Measurements from ENCODE around the gene TBX19. TPM values are rescaled to one million over a fixed set of nuclear protein-coding genes. Genes with fewer than 3 reads are reported as not detected.

TBX19 gene
- total RNA-seq, 8 experiments from 2014 or later = 0.58 to 2.4 (median 0.93) TPM

DNA sequence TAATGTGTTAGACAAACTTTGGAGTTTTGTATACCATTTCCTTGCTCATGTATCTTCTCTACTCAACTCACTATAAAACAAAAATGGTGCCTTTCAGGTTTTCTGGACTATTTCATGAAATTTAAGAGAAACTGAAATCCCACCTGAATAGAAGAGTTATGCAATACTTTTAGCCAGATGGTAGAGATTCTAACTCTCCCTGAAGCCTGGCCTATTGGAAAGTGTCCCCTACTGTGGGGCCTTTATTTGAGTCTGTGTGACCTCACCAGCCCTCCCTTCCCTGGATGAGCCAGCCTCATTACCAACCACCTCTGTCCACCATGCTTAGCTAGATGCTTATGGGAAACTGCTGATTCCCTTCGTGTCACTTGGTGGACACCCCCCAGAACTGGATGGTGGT is 35.5 kb downstream of the TBX19 start:
- ATAC-seq (replicated peaks in 6 of 8) = no peak
- in situ Hi-C loops (cut with MboI; ENCODE audit: low pct_unique_long_range_greater_than_20kb in 2 of 9, low sequenced_read_pairs in 9 of 9, unreplicated experiment in 9 of 9) = no loop called here
- WGBS, 10 experiments = 50 to 80% (median 71%) methylated on average over 1 of the region's 1 CpG; no CpG with 5 or more reads in 6 of the 10 experiments
- Histone ChIP-seq H3K27ac (no peak overlapping the region), H3K4me1 (replicated peaks in 1 of 2) (no peaks in the 10 kb centered on the region), H3K4me3 (no peak overlapping the region)

DNA sequence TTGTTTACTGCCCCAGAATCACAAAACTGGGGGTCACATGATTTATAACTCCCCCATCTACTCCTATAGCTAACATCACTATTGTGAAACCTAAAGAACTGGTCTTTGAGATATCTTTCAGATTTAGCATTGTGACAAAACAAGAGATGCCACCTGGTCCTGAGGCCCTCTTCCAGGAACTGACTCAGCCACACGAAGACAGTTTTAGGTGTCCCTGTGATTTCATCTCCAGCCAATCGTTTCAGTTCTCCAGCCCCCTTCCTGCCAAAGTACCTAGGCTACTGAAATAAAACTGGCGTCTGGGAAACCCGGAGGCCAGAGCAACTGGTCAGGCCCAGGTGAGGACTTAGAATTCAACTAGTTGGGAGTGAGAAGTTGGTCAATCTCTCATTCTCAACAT is 36.6 kb downstream of the TBX19 start:
- 75 to 92% (median 86%) methylated on average over 2 to 4 of the region's 4 CpGs; no CpG with 5 or more reads in 5 of the 10 experiments for WGBS, 10 experiments
- in situ Hi-C loops (cut with MboI; ENCODE audit: low pct_unique_long_range_greater_than_20kb in 2 of 9, low sequenced_read_pairs in 9 of 9, unreplicated experiment in 9 of 9) = no loop called here
- H3K4me1 ChIP-seq (replicated peaks in 1 of 2) = no peaks in the 10 kb centered on the region
- no peak for ATAC-seq (replicated peaks in 6 of 8)
- no peak overlapping the region for H3K4me3 ChIP-seq
- H3K27ac ChIP-seq = no peak overlapping the region

DNA sequence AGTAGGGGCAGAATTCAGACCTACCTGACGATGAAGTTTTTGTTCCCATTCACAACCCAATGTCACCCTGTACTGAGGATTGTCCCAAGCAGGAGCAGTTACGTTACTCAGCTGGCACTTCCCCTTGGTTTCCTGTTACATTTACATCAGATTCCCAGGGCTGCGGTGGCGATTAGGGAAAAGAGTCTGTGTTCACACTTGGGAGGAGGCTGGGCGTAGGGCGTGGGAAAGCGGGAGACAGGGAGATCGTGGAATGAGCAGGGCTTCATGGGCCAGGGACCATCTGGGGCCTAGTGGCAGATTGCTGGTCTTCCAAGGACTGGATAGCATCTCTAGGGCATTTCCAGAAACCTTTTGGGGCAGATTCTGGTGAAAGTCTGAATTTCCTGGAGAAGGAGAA is 39.0 kb downstream of the TBX19 start:
- WGBS, 10 experiments = 64 to 100% (median 85%) methylated on average over 1 to 8 of the region's 8 CpGs; no CpG with 5 or more reads in 2 of the 10 experiments
- in situ Hi-C loops (cut with MboI; ENCODE audit: low pct_unique_long_range_greater_than_20kb in 2 of 9, low sequenced_read_pairs in 9 of 9, unreplicated experiment in 9 of 9) = no loop called here
- Histone ChIP-seq H3K4me3 (no peak overlapping the region), H3K27ac (no peak overlapping the region), H3K4me1 (replicated peaks in 1 of 2) (no peaks in the 10 kb centered on the region)
- no peak for ATAC-seq (replicated peaks in 6 of 8)

DNA sequence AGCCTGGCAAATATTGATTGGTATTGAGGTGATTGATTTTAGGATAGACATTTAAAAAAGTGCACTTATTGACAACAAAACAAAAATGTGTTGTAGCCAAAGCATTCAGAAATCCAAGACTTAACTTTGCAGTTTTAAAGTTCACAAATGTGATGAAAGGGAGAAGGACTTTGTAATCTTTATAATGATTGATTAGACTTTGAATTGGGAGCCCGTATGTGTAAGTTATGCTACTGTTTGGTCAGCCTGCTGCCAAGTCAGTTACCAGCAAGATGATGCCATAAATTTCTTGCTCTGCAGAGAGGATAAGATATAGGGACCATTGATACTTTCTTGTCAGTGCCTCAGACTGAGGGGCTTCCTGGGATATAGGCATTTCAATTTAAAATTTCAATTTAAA is 39.5 kb downstream of the TBX19 start:
- 0 to 100% (median 57%) methylated on average over 1 of the region's 1 CpG; no CpG with 5 or more reads in 1 of the 10 experiments for WGBS, 10 experiments
- no peak for ATAC-seq (replicated peaks in 6 of 8)

DNA sequence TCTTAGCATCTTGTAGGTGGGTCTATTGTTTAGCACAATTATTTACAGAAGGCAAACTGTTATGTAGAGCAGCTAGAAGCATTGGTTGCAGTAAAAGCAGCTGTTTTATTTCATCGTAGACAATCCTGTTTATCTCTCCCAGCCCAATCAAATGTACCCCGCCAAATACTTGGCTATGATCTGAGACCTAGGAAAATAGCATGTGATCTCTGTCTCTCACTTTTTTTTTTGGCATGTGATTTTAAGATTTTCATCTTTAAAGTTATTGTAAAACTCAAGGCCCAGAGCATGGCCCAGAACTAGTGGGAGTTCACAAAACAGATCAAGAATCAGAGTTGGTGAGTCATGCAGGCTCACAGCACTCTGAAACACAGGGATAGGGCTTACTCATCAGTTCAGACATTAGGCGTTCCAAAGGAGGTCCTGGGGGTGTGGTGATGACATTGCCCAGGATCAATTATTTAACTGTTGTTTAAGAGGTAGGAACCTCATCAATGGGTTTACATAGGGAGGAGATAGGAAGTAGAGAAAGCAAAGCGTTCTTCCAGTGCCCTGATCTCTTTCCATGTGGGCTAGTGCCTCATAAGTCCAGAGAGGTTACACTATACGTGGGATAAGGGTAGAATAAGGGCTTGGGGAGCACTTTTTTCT is 40.2 kb downstream of the TBX19 start:
- peak; percentile 49 to 100 (median 98) for ATAC-seq (replicated peaks in 6 of 8)
- WGBS, 10 experiments = 0 to 83% (median 66%) methylated on average over 1 to 5 of the region's 5 CpGs; no CpG with 5 or more reads in 1 of the 10 experiments
- Histone ChIP-seq H3K27ac (no peak overlapping the region), H3K4me1 (replicated peaks in 1 of 2) (no peaks in the 10 kb centered on the region), H3K4me3 (no peak overlapping the region)
- in situ Hi-C loops (cut with MboI; ENCODE audit: low pct_unique_long_range_greater_than_20kb in 2 of 9, low sequenced_read_pairs in 9 of 9, unreplicated experiment in 9 of 9) = no loop called here

More for the DNA sequence above, 39.5 kb downstream of the TBX19 start:
- Histone ChIP-seq H3K27ac (no peak overlapping the region), H3K4me3 (no peak overlapping the region), H3K4me1 (replicated peaks in 1 of 2) (no peaks in the 10 kb centered on the region)
- in situ Hi-C loops (cut with MboI; ENCODE audit: low pct_unique_long_range_greater_than_20kb in 2 of 9, low sequenced_read_pairs in 9 of 9, unreplicated experiment in 9 of 9) = no loop called here

DNA sequence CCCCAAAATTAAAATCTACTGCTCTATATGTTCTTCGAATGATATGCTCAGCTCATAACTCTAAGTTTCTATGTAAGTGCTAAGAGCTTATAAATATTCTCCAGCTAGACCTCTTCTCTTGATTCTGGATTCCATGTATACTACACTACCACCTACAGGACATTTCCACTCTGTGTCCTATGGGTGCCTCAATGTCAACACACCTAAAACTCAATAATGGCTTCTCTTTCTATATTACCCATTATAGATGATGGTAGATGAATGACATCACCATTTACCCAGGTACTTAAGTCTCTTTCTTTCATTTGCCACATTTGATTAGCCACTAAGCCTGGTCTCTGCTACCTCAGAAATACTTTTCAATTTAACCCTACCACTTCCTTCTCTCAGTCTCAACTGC is 41.3 kb downstream of the TBX19 start:
- H3K27ac ChIP-seq = no peak overlapping the region
- ATAC-seq (replicated peaks in 6 of 8) = peak in 2 of 8 experiments; percentile 5 to 71
- WGBS, 10 experiments = 0 to 100% (median 39%) methylated on average over 1 of the region's 1 CpG; no CpG with 5 or more reads in 2 of the 10 experiments
- no peak overlapping the region for H3K4me3 ChIP-seq
- in situ Hi-C loops (cut with MboI; ENCODE audit: low pct_unique_long_range_greater_than_20kb in 2 of 9, low sequenced_read_pairs in 9 of 9, unreplicated experiment in 9 of 9) = no loop called here
- H3K4me1 ChIP-seq (replicated peaks in 1 of 2) = no peaks in the 10 kb centered on the region

DNA sequence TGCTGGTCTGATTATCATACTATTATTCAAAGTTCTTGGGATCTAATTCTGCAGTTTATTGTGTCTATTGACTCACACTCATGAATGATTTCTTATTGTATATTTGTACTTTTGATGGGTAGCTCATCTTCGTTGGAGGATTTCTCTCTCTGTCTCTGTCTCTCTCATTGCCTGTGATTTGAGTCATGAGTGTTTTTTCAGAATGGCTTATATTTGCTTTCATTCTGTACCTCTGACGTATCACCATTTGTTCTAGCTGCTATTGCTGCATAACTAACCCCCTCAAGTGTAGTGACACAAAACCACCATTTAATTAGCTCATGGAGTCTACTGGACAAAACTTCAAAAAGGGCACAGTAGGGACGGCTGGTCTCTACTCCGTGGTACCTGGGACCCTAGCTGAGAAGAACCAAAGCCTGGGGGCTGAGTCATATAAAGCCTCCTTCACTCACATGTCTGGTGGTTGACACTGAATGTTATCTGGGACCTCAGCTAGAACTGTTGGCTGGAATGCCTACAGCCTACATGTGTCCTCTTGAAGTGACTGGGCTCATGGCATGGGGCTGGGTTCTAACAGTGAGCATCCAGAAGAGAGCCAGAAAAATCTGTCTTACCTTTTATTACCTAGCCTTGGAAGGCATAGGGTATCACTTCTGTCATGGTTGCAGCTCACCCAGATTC is 44.2 kb downstream of the TBX19 start:
- WGBS, 10 experiments = 17 to 100% (median 86%) methylated on average over 1 to 4 of the region's 4 CpGs; no CpG with 5 or more reads in 1 of the 10 experiments
- no peak for ATAC-seq (replicated peaks in 6 of 8)
- in situ Hi-C loops (cut with MboI; ENCODE audit: low pct_unique_long_range_greater_than_20kb in 2 of 9, low sequenced_read_pairs in 9 of 9, unreplicated experiment in 9 of 9) = loop anchor here in 3 of 9 experiments (25.0 kb wide), 3 partner anchors 237 to 1212 kb away; no protein-coding TSS in a partner anchor
- Histone ChIP-seq H3K4me3 (no peak overlapping the region), H3K4me1 (replicated peaks in 1 of 2) (no peaks in the 10 kb centered on the region), H3K27ac (no peak overlapping the region)

DNA sequence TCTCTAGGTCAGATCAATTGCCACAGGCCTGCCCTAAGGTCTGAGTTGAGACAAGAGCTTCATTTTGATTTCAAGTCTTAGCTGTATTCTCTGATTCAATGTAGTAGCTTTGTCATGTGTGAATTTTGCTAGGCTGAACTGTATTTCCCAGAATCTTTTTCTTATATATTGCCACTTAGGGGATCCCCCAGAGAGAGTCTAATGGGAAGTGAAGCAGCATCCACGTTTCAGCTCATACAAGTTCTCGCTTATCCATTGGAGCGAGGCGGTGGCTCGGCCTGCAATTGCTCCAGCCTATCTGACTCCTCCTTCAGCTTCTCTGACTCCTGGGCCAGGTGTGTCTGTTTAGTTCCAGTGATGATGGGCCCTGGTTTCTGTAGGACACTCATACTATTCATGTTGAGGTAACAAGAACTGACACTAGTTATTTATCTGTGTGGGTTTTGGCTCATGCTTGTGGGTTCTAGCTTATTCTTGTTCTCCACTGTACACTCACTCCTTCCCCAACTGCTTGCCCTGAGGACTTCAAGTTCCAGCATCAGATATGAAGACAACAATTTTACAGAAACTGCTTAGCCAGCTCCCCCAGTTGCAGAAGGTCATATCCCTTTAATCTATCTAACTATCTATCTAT is 48.2 kb downstream of the TBX19 start:
- 72 to 91% (median 88%) methylated on average over 2 to 5 of the region's 5 CpGs; no CpG with 5 or more reads in 4 of the 10 experiments for WGBS, 10 experiments
- in situ Hi-C loops (cut with MboI; ENCODE audit: low pct_unique_long_range_greater_than_20kb in 2 of 9, low sequenced_read_pairs in 9 of 9, unreplicated experiment in 9 of 9) = loop anchor here in 3 of 9 experiments (25.0 kb wide), 3 partner anchors 233 to 1208 kb away; no protein-coding TSS in a partner anchor
- ATAC-seq (replicated peaks in 6 of 8) = no peak

DNA sequence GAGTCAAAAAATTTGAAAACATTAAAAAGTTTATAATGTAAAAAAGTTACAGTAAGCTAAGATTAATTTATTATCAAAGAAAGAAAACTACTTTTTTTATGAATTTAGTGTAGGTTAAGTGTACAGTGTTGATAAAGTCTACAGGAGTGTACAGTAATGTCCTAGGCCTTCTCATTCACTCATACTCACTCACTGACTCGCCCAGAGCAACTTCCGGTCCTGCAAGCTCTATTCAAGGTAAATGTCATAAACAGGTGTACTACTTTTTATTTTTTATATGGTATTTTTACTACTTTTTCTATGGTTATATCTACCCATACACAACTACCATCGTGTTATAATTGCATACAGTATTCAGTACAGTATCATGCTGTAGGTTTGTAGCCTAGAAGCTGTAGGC is 49.6 kb downstream of the TBX19 start:
- H3K4me1 ChIP-seq (replicated peaks in 1 of 2) = no peaks in the 10 kb centered on the region
- in situ Hi-C loops (cut with MboI; ENCODE audit: low pct_unique_long_range_greater_than_20kb in 2 of 9, low sequenced_read_pairs in 9 of 9, unreplicated experiment in 9 of 9) = loop anchor here in 3 of 9 experiments (25.0 kb wide), 3 partner anchors 232 to 1207 kb away; no protein-coding TSS in a partner anchor
- H3K27ac ChIP-seq = no peak overlapping the region
- no peak overlapping the region for H3K4me3 ChIP-seq
- no peak for ATAC-seq (replicated peaks in 6 of 8)
- WGBS, 10 experiments = 40 to 97% (median 88%) methylated on average over 1 to 3 of the region's 3 CpGs; no CpG with 5 or more reads in 1 of the 10 experiments

More for the DNA sequence above, 48.2 kb downstream of the TBX19 start:
- H3K27ac ChIP-seq = no peak overlapping the region
- H3K4me3 ChIP-seq = no peak overlapping the region
- no peaks in the 10 kb centered on the region for H3K4me1 ChIP-seq (replicated peaks in 1 of 2)

DNA sequence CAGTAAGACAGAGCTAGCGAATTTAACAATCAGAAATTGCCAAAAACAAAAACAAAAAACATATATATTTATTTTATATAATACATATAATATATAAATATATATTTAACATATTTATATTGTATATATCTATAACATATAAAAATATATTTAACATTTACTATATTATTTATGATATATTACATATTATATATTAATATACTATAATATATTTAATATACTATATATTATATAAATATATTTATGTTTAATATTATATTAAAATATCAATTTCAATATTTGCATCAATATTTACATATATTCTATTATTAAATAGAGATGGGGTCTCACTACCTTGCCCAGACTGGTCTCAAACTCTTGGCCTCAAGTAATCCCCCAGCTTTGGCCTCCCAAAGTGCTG is 50.9 kb downstream of the TBX19 start:
- no peak for ATAC-seq (replicated peaks in 6 of 8)
- H3K4me3 ChIP-seq = no peak overlapping the region
- H3K27ac ChIP-seq = no peak overlapping the region
- 56 to 100% (median 94%) methylated on average over 1 of the region's 1 CpG; no CpG with 5 or more reads in 2 of the 10 experiments for WGBS, 10 experiments
- no peaks in the 10 kb centered on the region for H3K4me1 ChIP-seq (replicated peaks in 1 of 2)
- in situ Hi-C loops (cut with MboI; ENCODE audit: low pct_unique_long_range_greater_than_20kb in 2 of 9, low sequenced_read_pairs in 9 of 9, unreplicated experiment in 9 of 9) = loop anchor here in 3 of 9 experiments (25.0 kb wide), 3 partner anchors 231 to 1206 kb away; no protein-coding TSS in a partner anchor

DNA sequence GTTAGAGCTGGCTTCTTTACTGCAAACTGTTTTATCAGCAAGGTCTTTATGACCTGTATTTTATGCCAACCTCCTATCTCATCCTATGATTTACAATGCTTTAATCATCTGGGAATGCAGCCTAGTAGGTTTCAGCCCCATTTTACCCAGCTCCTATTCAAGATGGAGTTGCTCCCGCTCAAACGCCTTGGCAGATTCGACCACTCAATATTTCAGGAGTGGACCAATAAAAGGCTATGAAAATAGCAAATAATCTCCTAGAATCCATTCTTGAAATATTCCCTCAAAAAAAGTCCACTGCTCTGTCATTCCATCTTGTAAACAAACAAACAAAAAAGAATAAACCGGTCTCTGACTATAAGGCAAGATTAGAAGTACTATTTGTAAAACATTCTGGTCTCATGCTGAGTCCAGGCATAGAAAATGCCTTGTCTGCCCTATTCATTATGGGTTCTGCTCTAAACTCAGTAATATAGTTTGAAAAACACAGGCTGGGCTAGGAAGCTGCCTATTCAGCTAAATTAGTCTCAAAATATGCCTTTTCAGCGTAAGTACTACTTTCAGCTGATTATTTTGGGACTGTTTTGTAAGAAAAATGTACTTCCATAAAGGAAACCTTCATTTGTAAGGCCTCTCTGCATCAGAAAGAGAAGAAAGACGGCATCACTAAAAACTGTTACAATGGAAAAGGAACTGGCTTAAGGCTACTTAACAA is 53.0 kb downstream of the TBX19 start:
- no peaks in the 10 kb centered on the region for H3K4me1 ChIP-seq (replicated peaks in 1 of 2)
- no peak overlapping the region for H3K4me3 ChIP-seq
- WGBS, 10 experiments = 49 to 73% (median 59%) methylated on average over 1 to 6 of the region's 6 CpGs; no CpG with 5 or more reads in 1 of the 10 experiments
- ATAC-seq (replicated peaks in 6 of 8) = no peak
- no peak overlapping the region for H3K27ac ChIP-seq
- in situ Hi-C loops (cut with MboI; ENCODE audit: low pct_unique_long_range_greater_than_20kb in 2 of 9, low sequenced_read_pairs in 9 of 9, unreplicated experiment in 9 of 9) = loop anchor here in 3 of 9 experiments (25.0 kb wide), 3 partner anchors 229 to 1204 kb away; no protein-coding TSS in a partner anchor

DNA sequence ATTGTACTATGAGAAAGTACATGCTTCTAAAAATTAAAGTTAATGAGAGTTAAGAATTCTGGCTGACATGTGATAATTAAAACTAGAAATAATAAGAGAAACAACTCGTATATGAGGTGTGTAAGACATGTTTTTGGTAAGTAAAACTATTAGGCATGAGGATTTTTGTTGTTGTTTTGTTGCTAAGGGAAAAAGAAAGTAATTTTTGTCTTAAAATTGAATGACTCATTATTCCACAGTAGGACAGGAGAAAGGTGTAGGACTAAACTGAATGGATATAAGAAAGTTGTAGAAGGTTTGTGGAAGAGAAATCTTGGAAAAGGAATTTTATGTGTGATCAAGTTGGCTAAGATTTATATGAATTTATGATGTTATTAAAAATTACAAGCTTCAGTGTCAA is 54.8 kb downstream of the TBX19 start:
- ATAC-seq (replicated peaks in 6 of 8) = peak in 2 of 8 experiments; percentile 61
- WGBS, 10 experiments = 0 to 94% (median 55%) methylated on average over 1 of the region's 1 CpG
- no peak overlapping the region for H3K27ac ChIP-seq
- H3K4me1 ChIP-seq (replicated peaks in 1 of 2) = no peaks in the 10 kb centered on the region
- H3K4me3 ChIP-seq = no peak overlapping the region
- in situ Hi-C loops (cut with MboI; ENCODE audit: low pct_unique_long_range_greater_than_20kb in 2 of 9, low sequenced_read_pairs in 9 of 9, unreplicated experiment in 9 of 9) = loop anchor here in 3 of 9 experiments (25.0 kb wide), 3 partner anchors 227 to 1202 kb away; no protein-coding TSS in a partner anchor
